ENCODE measurements around the gene TEFM. TPM values are rescaled to one million over a fixed set of nuclear protein-coding genes. Genes with fewer than 3 reads are reported as not detected.
"Not testable (repeated sequence)": the region's sequence is repeated elsewhere in the genome, so short reads cannot be mapped to it uniquely, and the experiment has no call there.

The TEFM gene
- total and polyA plus RNA-seq, 2 experiments from 2014 or later: 14.2 to 19.2 TPM

GRCh38 chr17:30930495-30930894 is 24.5 kb upstream of the TEFM start:
- H3K27me3 ChIP-seq: no peaks in the 10 kb centered on the region
- H4K20me1 ChIP-seq (ENCODE audit: insufficient read depth, poor library complexity, severe bottlenecking): no peaks in the 10 kb centered on the region
- TF ChIP-seq EZH2phosphoT487 (IDR thresholded peaks at IDR 0.05; ENCODE audit: low read depth, severe bottlenecking, unreplicated experiment): no peak

GRCh38 chr17:30929861-30930260 is 23.8 kb upstream of the TEFM start:
- H4K20me1 ChIP-seq (ENCODE audit: insufficient read depth, poor library complexity, severe bottlenecking); H3K9me2 ChIP-seq (replicated peaks; ENCODE audit: insufficient read depth); H3K79me2 ChIP-seq; H3K36me3 ChIP-seq (replicated peaks; ENCODE audit: insufficient read depth, low read depth); H3K4me3 ChIP-seq; H3K4me1 ChIP-seq (ENCODE audit: insufficient read depth); H2AFZ ChIP-seq; DNase-seq (ENCODE audit: low spot score); H3K27ac ChIP-seq; H3K9me3 ChIP-seq (ENCODE audit: low read depth); H3K27me3 ChIP-seq; H3K4me2 ChIP-seq: not testable (repeated sequence)
- 94% methylated on average over 3 of the region's 3 CpGs for WGBS (ENCODE audit: low lambda C conversion rate, missing lambda C conversion rate)

More at GRCh38 chr17:30930495-30930894, 24.5 kb upstream of the TEFM start:
- H3K4me1 ChIP-seq (ENCODE audit: insufficient read depth): no peaks in the 10 kb centered on the region
- no peaks in the 10 kb centered on the region for H3K9me2 ChIP-seq (replicated peaks; ENCODE audit: insufficient read depth)
- no peak overlapping the region for H3K4me2 ChIP-seq
- no peak overlapping the region for H2AFZ ChIP-seq
- no peaks in the 10 kb centered on the region for H3K36me3 ChIP-seq (replicated peaks; ENCODE audit: insufficient read depth, low read depth)
- whole genome bisulfite sequencing (ENCODE audit: low lambda C conversion rate, missing lambda C conversion rate): 89% methylated on average over 3 of the region's 3 CpGs
- H3K79me2 ChIP-seq: no peaks in the 10 kb centered on the region
- H3K9me3 ChIP-seq (ENCODE audit: low read depth): no peaks in the 10 kb centered on the region
- DNase-seq (ENCODE audit: low spot score): no peak
- no peak overlapping the region for H3K27ac ChIP-seq
- H3K4me3 ChIP-seq: no peak overlapping the region

- Histone ChIP-seq H4K20me1 (ENCODE audit: insufficient read depth, poor library complexity, severe bottlenecking) (no peaks in the 10 kb centered on the region), H3K4me2 (no peak overlapping the region), H3K4me3 (no peak overlapping the region), H3K27me3 (peaks cover 6% of the 10 kb centered on the region), H3K79me2 (no peaks in the 10 kb centered on the region), H3K36me3 (replicated peaks; ENCODE audit: insufficient read depth, low read depth) (no peaks in the 10 kb centered on the region), H3K9me3 (ENCODE audit: low read depth) (no peaks in the 10 kb centered on the region), H3K9me2 (replicated peaks; ENCODE audit: insufficient read depth) (no peaks in the 10 kb centered on the region), H3K4me1 (ENCODE audit: insufficient read depth) (no peaks in the 10 kb centered on the region), H2AFZ (no peak overlapping the region), H3K27ac (no peak overlapping the region)
- no peak for DNase-seq (ENCODE audit: low spot score)
- no peak for TF ChIP-seq CTCF (IDR thresholded peaks at IDR 0.05; ENCODE audit: poor library complexity)
- no peak for TF ChIP-seq EZH2phosphoT487 (IDR thresholded peaks at IDR 0.05; ENCODE audit: low read depth, severe bottlenecking, unreplicated experiment)
- no peak for TF ChIP-seq EZH2 (IDR thresholded peaks at IDR 0.05; ENCODE audit: borderline replicate concordance)
- WGBS (ENCODE audit: low lambda C conversion rate, missing lambda C conversion rate): 57% methylated on average over 8 of the region's 8 CpGs
These were observed 23.1 kb upstream of the TEFM start for GRCh38 chr17:30929081-30929633.

GRCh38 chr17:30928584-30928983 is 22.5 kb upstream of the TEFM start:
- no peaks in the 10 kb centered on the region for H3K9me3 ChIP-seq (ENCODE audit: low read depth)
- H3K36me3 ChIP-seq (replicated peaks; ENCODE audit: insufficient read depth, low read depth): no peaks in the 10 kb centered on the region
- H3K27me3 ChIP-seq: peaks cover 11% of the 10 kb centered on the region
- H3K9me2 ChIP-seq (replicated peaks; ENCODE audit: insufficient read depth): no peaks in the 10 kb centered on the region
- no peak overlapping the region for H3K4me3 ChIP-seq
- no peaks in the 10 kb centered on the region for H3K79me2 ChIP-seq
- TF ChIP-seq EZH2 (IDR thresholded peaks at IDR 0.05; ENCODE audit: borderline replicate concordance): no peak
- no peak for TF ChIP-seq CTCF (IDR thresholded peaks at IDR 0.05; ENCODE audit: poor library complexity)
- no peak for TF ChIP-seq EZH2phosphoT487 (IDR thresholded peaks at IDR 0.05; ENCODE audit: low read depth, severe bottlenecking, unreplicated experiment)
- no peak for DNase-seq (ENCODE audit: low spot score)
- WGBS (ENCODE audit: low lambda C conversion rate, missing lambda C conversion rate): 71% methylated on average over 3 of the region's 3 CpGs
- no peak overlapping the region for H3K27ac ChIP-seq
- no peaks in the 10 kb centered on the region for H3K4me1 ChIP-seq (ENCODE audit: insufficient read depth)
- H3K4me2 ChIP-seq: no peak overlapping the region
- H4K20me1 ChIP-seq (ENCODE audit: insufficient read depth, poor library complexity, severe bottlenecking): no peaks in the 10 kb centered on the region
- H2AFZ ChIP-seq: no peak overlapping the region

Data from hepatocyte (in vitro differentiated cells).